DND-41 (cell line): Measurements from ENCODE around the gene LARP1.

Experiments
- ATAC-seq: fragments of 200-7000 bp; cut with Tn5 transposase; 3 replicates; pipeline ENCODE4 v1.9.1; 2021; ENCODE audit warnings: low read depth; ENCODE audit not compliant: insufficient read depth
- DNase-seq: peaks from one replicate; pipeline ENCODE4 v3.0.0-alpha.2; 2020
- H2AFZ ChIP-seq: 2 replicates; pipeline ENCODE4 v1.6.0; 2012; ENCODE audit warnings: low read depth, low read length
- H3K27ac ChIP-seq: 2 replicates; pipeline ENCODE4 v1.5.1; 2012; ENCODE audit warnings: low read length, inconsistent platforms
- H3K27me3 ChIP-seq: fragments of 200-600 bp; sonication (generic); 2 replicates; pipeline ENCODE4 v1.6.0; 2012; ENCODE audit warnings: low read length, mild to moderate bottlenecking, inconsistent platforms; ENCODE audit not compliant: insufficient read depth, poor library complexity
- H3K36me3 ChIP-seq: 2 replicates; pipeline ENCODE4 v1.5.1; 2012; ENCODE audit warnings: low read length, inconsistent platforms; ENCODE audit not compliant: insufficient read depth
- H3K4me1 ChIP-seq: 2 replicates; pipeline ENCODE4 v1.5.1; 2012; ENCODE audit warnings: mild to moderate bottlenecking, low read length; ENCODE audit not compliant: insufficient read depth
- H3K4me2 ChIP-seq: 2 replicates; pipeline ENCODE4 v1.6.0; 2012; ENCODE audit warnings: mild to moderate bottlenecking, moderate library complexity, low read length, inconsistent platforms; ENCODE audit not compliant: insufficient read depth
- H3K4me3 ChIP-seq, 2 experiments: fragments of 200-600 bp in 1 of 2; shearing (Covaris generic) in 1 of 2; 2 replicates each; pipeline ENCODE4 v1.5.1; 2012 to 2016; ENCODE audit warnings: inconsistent platforms in 2 of 2, low read length in 2 of 2, mild to moderate bottlenecking in 2 of 2, low read depth in 1 of 2, moderate library complexity in 1 of 2
- H3K79me2 ChIP-seq: 2 replicates; pipeline ENCODE4 v1.6.0; 2012; ENCODE audit warnings: low read length, inconsistent platforms; ENCODE audit not compliant: insufficient read depth
- H3K9ac ChIP-seq: 2 replicates; pipeline ENCODE4 v1.6.0; 2012; ENCODE audit warnings: low read depth, mild to moderate bottlenecking, inconsistent platforms, low read length, moderate library complexity
- H3K9me3 ChIP-seq: 2 replicates; pipeline ENCODE4 v1.5.1; 2012; ENCODE audit warnings: low read length, moderate library complexity, mild to moderate bottlenecking, inconsistent platforms; ENCODE audit not compliant: insufficient read depth, severe bottlenecking
- H4K20me1 ChIP-seq: 2 replicates; pipeline ENCODE4 v1.6.0; 2012; ENCODE audit warnings: low read length; ENCODE audit not compliant: insufficient read depth
- CTCF ChIP-seq: IDR thresholded peaks from 2 replicates; pipeline ENCODE4 v1.5.1; 2012; ENCODE audit warnings: borderline replicate concordance, low read length, moderate library complexity, mild to moderate bottlenecking; ENCODE audit not compliant: poor library complexity, severe bottlenecking; ENCODE audit errors: extremely low read depth
- EZH2 ChIP-seq: IDR thresholded peaks from 3 replicates; pipeline ENCODE4 v1.6.1; 2012; ENCODE audit warnings: borderline replicate concordance, low read depth, mild to moderate bottlenecking, moderate library complexity, low read length, inconsistent platforms; ENCODE audit not compliant: severe bottlenecking

The LARP1 gene

GRCh38 chr5:154778534-154778933 lies 23.4 kb downstream of the LARP1 start:
- H3K79me2 ChIP-seq, result peaks cover 100% of the 10 kb centered on the region
- H4K20me1 ChIP-seq, result peaks cover 97% of the 10 kb centered on the region
- no peaks in the 10 kb centered on the region for H3K9me3 ChIP-seq
- H3K4me1 ChIP-seq, result no peaks in the 10 kb centered on the region; the same call in 1 of the 2 replicates
- H3K4me2 ChIP-seq, result no peak overlapping the region
- H3K9ac ChIP-seq, result no peak overlapping the region
- H3K27me3 ChIP-seq, result no peaks in the 10 kb centered on the region
- H3K27ac ChIP-seq, result no peak overlapping the region
- no peak overlapping the region for H3K4me3 ChIP-seq
- no peak for DNase-seq
- no peak overlapping the region for H2AFZ ChIP-seq
- H3K36me3 ChIP-seq, result peaks cover 58% of the 10 kb centered on the region
- no peak for TF ChIP-seq CTCF
- TF ChIP-seq EZH2, result no peak
- no peak for ATAC-seq

GRCh38 chr5:154779105-154779504 lies 23.9 kb downstream of the LARP1 start:
- no peak for DNase-seq
- no peak overlapping the region for H3K4me2 ChIP-seq

GRCh38 chr5:154780128-154780527 lies 25.0 kb downstream of the LARP1 start:
- no peak for ATAC-seq
- Histone ChIP-seq H3K4me2 (no peak overlapping the region), H3K27ac (peak overlapping the region; percentile 21; the same call in 1 of the 2 replicates)

More at GRCh38 chr5:154779105-154779504, 23.9 kb downstream of the LARP1 start:
- no peak overlapping the region for H3K9ac ChIP-seq
- H3K27me3 ChIP-seq, result no peaks in the 10 kb centered on the region
- no peak overlapping the region for H2AFZ ChIP-seq
- no peak for ATAC-seq
- H3K4me1 ChIP-seq, result no peaks in the 10 kb centered on the region; the same call in 1 of the 2 replicates
- peaks cover 61% of the 10 kb centered on the region for H3K36me3 ChIP-seq
- H3K4me3 ChIP-seq, result no peak overlapping the region
- TF ChIP-seq CTCF (no peak), EZH2 (no peak)
- peaks cover 100% of the 10 kb centered on the region for H3K79me2 ChIP-seq
- no peak overlapping the region for H3K27ac ChIP-seq
- peaks cover 97% of the 10 kb centered on the region for H4K20me1 ChIP-seq
- no peaks in the 10 kb centered on the region for H3K9me3 ChIP-seq

More at GRCh38 chr5:154780128-154780527, 25.0 kb downstream of the LARP1 start:
- H3K79me2 ChIP-seq, result peaks cover 100% of the 10 kb centered on the region
- H3K27me3 ChIP-seq, result no peaks in the 10 kb centered on the region
- H3K4me3 ChIP-seq, result no peak overlapping the region
- no peak overlapping the region for H2AFZ ChIP-seq
- H3K9me3 ChIP-seq, result no peaks in the 10 kb centered on the region
- no peak for DNase-seq
- no peaks in the 10 kb centered on the region; the same call in 1 of the 2 replicates for H3K4me1 ChIP-seq
- peaks cover 97% of the 10 kb centered on the region for H4K20me1 ChIP-seq
- no peak overlapping the region for H3K9ac ChIP-seq
- TF ChIP-seq CTCF (no peak), EZH2 (no peak)
- H3K36me3 ChIP-seq, result peaks cover 56% of the 10 kb centered on the region
